ENCODE data around the gene HOXA9. TPM values are rescaled to one million over a fixed set of nuclear protein-coding genes. Genes with fewer than 3 reads are reported as not detected.

HOXA9 gene
- polyA plus RNA-seq, 3 donors = 1.4 to 6.3 (median 2.7) TPM

GRCh38 chr7:27113991-27114769, 51.2 kb downstream of the HOXA9 start:
- WGBS, 3 donors = 11 to 55% (median 39%) methylated on average over 18 to 26 of the region's 26 CpGs
- peak overlapping the region; percentile 51 for H3K27ac ChIP-seq (ENCODE audit: low read depth, low read length)

- H3K27ac ChIP-seq (ENCODE audit: low read depth, low read length) = peak overlapping the region; percentile 79
- WGBS, 3 donors = 12 to 44% (median 42%) methylated on average over 40 to 57 of the region's 57 CpGs
Measured at GRCh38 chr7:27112955-27113949, 52.1 kb downstream of the HOXA9 start.

Other genes with a start within 250 kb of the HOXA9 start
- under 1 TPM; 0.08 to 0.56 (median 0.51) TPM for gene HOXA1, start 69.5 kb downstream of the HOXA9 start, polyA plus RNA-seq
- gene HOXA2, start 62.9 kb downstream of the HOXA9 start, polyA plus RNA-seq = 1 to 10 TPM in 1 of 3 donors, under 1 TPM in 2; 0.20 to 1.0 (median 0.92) TPM
- 10 to 100 TPM in 1 of 3 donors, 1 to 10 TPM in 2; 1.2 to 19.8 (median 4.9) TPM for gene HOXA4, start 34.8 kb downstream of the HOXA9 start, polyA plus RNA-seq
- gene HOXA5, start 21.9 kb downstream of the HOXA9 start, polyA plus RNA-seq = 10 to 100 TPM in 2 of 3 donors, 1 to 10 TPM in 1; 3.1 to 29.6 (median 11.8) TPM
- 1 to 10 TPM in 2 of 3 donors, under 1 TPM in 1; 0.39 to 3.6 (median 1.5) TPM for gene HOXA6, start 17.8 kb downstream of the HOXA9 start, polyA plus RNA-seq
- 1 to 10 TPM in 2 of 3 donors, under 1 TPM in 1; 0.86 to 7.4 (median 4.6) TPM for gene HOXA3, start 13.0 kb downstream of the HOXA9 start, polyA plus RNA-seq
- 10 to 100 TPM in 1 of 3 donors, 1 to 10 TPM in 2; 1.3 to 10.8 (median 5.2) TPM for gene HOXA7, start 8.9 kb downstream of the HOXA9 start, polyA plus RNA-seq
- gene HOXA10, start 8.8 kb upstream of the HOXA9 start, polyA plus RNA-seq = 10 to 100 TPM in 1 of 3 donors, 1 to 10 TPM in 2; 1.7 to 18.3 (median 2.3) TPM
- gene HOXA11, start 19.7 kb upstream of the HOXA9 start, polyA plus RNA-seq = 1 to 10 TPM in 1 of 3 donors, under 1 TPM in 1, not detected in 1; 0.41 to 4.3 TPM
- under 1 TPM in 2 of 3 donors, not detected in 1; 0.03 to 0.37 TPM for gene HOXA13, start 34.6 kb upstream of the HOXA9 start, polyA plus RNA-seq
- gene EVX1, start 77.3 kb upstream of the HOXA9 start, polyA plus RNA-seq = under 1 TPM in 2 of 3 donors, not detected in 1; 0.07 to 0.22 TPM

Data from adipose tissue (tissue), 3 donors.